ENCODE results near the gene KCNT1. TPM values are rescaled to one million over a fixed set of nuclear protein-coding genes. Genes with fewer than 3 reads are reported as not detected.

KCNT1 gene
- total and polyA plus RNA-seq, 10 of the 15 experiments (the other 5 are each of a cell fraction or from before 2014, with no cell fraction given): not detected

DNA sequence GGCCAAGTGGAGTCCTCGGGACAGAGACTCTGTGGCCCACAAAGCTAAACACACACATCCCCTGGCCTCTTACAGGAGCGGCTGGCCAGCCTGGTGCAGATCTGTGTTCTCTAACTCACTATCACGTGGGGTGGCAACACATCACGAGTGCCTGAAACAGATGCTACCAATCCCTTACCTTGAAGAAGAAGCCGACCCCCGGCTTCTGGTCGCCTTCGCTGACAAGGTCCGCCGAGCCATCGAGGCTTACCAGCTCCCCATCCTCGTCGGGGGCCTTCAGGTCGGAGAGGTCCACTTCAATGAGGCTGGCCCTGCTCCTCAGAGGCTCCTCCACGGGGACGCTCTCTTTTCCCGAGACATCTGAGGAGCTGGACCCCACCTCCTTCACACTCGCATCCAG, 118.7 kb downstream of the KCNT1 start:
- Histone ChIP-seq H3K4me1 (ENCODE audit: control insufficient read depth, insufficient read depth, low read length) (no peaks in the 10 kb centered on the region), H3K27me3 (replicated peaks in 1 of 2; ENCODE audit: control insufficient read depth in 2 of 2, insufficient read depth in 2 of 2, low read length in 1 of 2) (no peaks in the 10 kb centered on the region), H3K4me3 (no peak overlapping the region), H3K36me3 (ENCODE audit: control insufficient read depth in 2 of 2, insufficient read depth in 2 of 2, low read length in 1 of 2) (peaks cover 23 to 42% of the 10 kb centered on the region in 2 experiments), H3K4me2 (ENCODE audit: control insufficient read depth, insufficient read depth) (no peak overlapping the region), H4K20me1 (ENCODE audit: control insufficient read depth, insufficient read depth) (no peaks in the 10 kb centered on the region), H3K9ac (ENCODE audit: control insufficient read depth, insufficient read depth, low read length) (no peak overlapping the region), H3K79me2 (ENCODE audit: control insufficient read depth, insufficient read depth, low read length) (no peaks in the 10 kb centered on the region), H2AFZ (ENCODE audit: control insufficient read depth, low read depth, low read length) (no peak overlapping the region), H3K27ac (ENCODE audit: control insufficient read depth, insufficient read depth) (no peak overlapping the region), H3K9me3 (replicated peaks; ENCODE audit: control insufficient read depth, insufficient read depth, low read length) (no peaks in the 10 kb centered on the region)
- in situ Hi-C loops (cut with MboI): no loop called here
- WGBS (ENCODE audit: insufficient coverage, insufficient replicate concordance, low lambda C conversion rate, missing lambda C conversion rate): 98% methylated on average over 17 of the region's 18 CpGs
- BruUV-seq (replicated peaks): no TSS peak
- ChIA-PET CTCF (no interaction called here), SMC1A (ENCODE audit: uncharacterized antibody, unreplicated experiment) (no interaction called here), POLR2A (interaction anchor here (0.7 kb wide), 1 partner anchor 164 kb away, joined by 3 read pairs; no protein-coding TSS in a partner anchor), RAD21 (ENCODE audit: unreplicated experiment) (no interaction called here)
- TF ChIP-seq CHD2 (IDR thresholded peaks at IDR 0.05; ENCODE audit: borderline replicate concordance, low read depth, low read length) (no peak), RBBP5 (conservative IDR thresholded peaks at IDR 0.05) (no peak), KDM1A (IDR thresholded peaks at IDR 0.05; ENCODE audit: borderline replicate concordance) (no peak), USF1 (IDR thresholded peaks at IDR 0.05; ENCODE audit: borderline replicate concordance, extremely low read length, insufficient read depth, low read depth, low read length) (no peak), TAF1 (IDR thresholded peaks at IDR 0.05; ENCODE audit: borderline replicate concordance, low read depth, low read length) (no peak)
- TF ChIP-seq, protein P1, sequence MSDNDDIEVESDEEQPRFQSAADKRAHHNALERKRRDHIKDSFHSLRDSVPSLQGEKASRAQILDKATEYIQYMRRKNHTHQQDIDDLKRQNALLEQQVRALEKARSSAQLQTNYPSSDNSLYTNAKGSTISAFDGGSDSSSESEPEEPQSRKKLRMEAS (IDR thresholded peaks at IDR 0.05; ENCODE audit: low read depth, low read length): no peak
- FAIRE-seq (no peak), ATAC-seq (no peak), DNase-seq (ENCODE audit: low read depth, low spot score) (no peak)
- intact Hi-C loops (cut with micrococcal nuclease; ENCODE audit: unreplicated experiment): no loop called here

DNA sequence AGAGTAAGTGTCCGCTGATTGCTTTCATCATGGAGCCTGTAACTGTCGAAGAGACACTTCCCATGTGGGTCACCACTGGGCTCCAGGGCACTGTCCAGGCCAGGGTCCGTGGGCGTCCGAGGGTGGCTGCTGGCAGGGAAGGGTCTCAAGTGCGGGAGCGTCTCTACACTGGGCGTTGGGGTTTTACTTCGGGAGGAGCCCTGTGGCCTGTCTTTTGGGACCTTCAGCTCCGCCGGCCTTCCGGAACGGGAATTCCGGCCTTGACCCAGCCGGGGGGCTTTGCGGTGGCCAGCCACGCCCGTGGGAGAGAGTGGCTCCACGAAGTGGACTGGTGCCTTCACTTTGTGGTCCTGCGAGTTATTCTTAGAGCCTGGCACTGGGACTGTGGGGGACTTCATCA, 119.1 kb downstream of the KCNT1 start:
- H3K4me1 ChIP-seq (ENCODE audit: control insufficient read depth, insufficient read depth, low read length): no peaks in the 10 kb centered on the region
- DNase-seq (ENCODE audit: low read depth, low spot score) (no peak), FAIRE-seq (no peak), ATAC-seq (no peak)
- ChIA-PET POLR2A (interaction anchor here (0.7 kb wide), 1 partner anchor 165 kb away, joined by 3 read pairs; no protein-coding TSS in a partner anchor), SMC1A (ENCODE audit: uncharacterized antibody, unreplicated experiment) (no interaction called here), CTCF (no interaction called here), RAD21 (ENCODE audit: unreplicated experiment) (no interaction called here)
- H3K79me2 ChIP-seq (ENCODE audit: control insufficient read depth, insufficient read depth, low read length): no peaks in the 10 kb centered on the region
- no TSS peak for BruUV-seq (replicated peaks)
- WGBS (ENCODE audit: insufficient coverage, insufficient replicate concordance, low lambda C conversion rate, missing lambda C conversion rate): 96% methylated on average over 20 of the region's 20 CpGs
- no peaks in the 10 kb centered on the region for H4K20me1 ChIP-seq (ENCODE audit: control insufficient read depth, insufficient read depth)
- H3K4me2 ChIP-seq (ENCODE audit: control insufficient read depth, insufficient read depth): no peak overlapping the region
- no peaks in the 10 kb centered on the region for H3K9me3 ChIP-seq (replicated peaks; ENCODE audit: control insufficient read depth, insufficient read depth, low read length)
- H3K27me3 ChIP-seq (replicated peaks in 1 of 2; ENCODE audit: control insufficient read depth in 2 of 2, insufficient read depth in 2 of 2, low read length in 1 of 2): no peaks in the 10 kb centered on the region
- peaks cover 20 to 39% of the 10 kb centered on the region in 2 experiments for H3K36me3 ChIP-seq (ENCODE audit: control insufficient read depth in 2 of 2, insufficient read depth in 2 of 2, low read length in 1 of 2)
- H2AFZ ChIP-seq (ENCODE audit: control insufficient read depth, low read depth, low read length): no peak overlapping the region
- H3K9ac ChIP-seq (ENCODE audit: control insufficient read depth, insufficient read depth, low read length): no peak overlapping the region
- no peak for TF ChIP-seq SREBF1 (IDR thresholded peaks at IDR 0.05; ENCODE audit: low read length)
- no peak for TF ChIP-seq CTCF (IDR thresholded peaks at IDR 0.05 in 2 of 3, conservative IDR thresholded peaks at IDR 0.05 in 1 of 3; ENCODE audit: control insufficient read depth in 2 of 3, extremely low read depth in 1 of 3, insufficient read depth in 1 of 3, low read depth in 3 of 3, low read length in 3 of 3)
- no peak for TF ChIP-seq ZNF217 (IDR thresholded peaks at IDR 0.05)
- intact Hi-C loops (cut with micrococcal nuclease; ENCODE audit: unreplicated experiment) (no loop called here), in situ Hi-C loops (cut with MboI) (no loop called here)
- no peak overlapping the region for H3K4me3 ChIP-seq
- H3K27ac ChIP-seq (ENCODE audit: control insufficient read depth, insufficient read depth): no peak overlapping the region

Data from GM12878 (cell line).